ENCODE measurements around the gene PREX1.

PREX1 gene

GRCh38 chr20:48807586-48808381 lies 20.0 kb downstream of the PREX1 start:
- DNase-seq: no peak

DNA sequence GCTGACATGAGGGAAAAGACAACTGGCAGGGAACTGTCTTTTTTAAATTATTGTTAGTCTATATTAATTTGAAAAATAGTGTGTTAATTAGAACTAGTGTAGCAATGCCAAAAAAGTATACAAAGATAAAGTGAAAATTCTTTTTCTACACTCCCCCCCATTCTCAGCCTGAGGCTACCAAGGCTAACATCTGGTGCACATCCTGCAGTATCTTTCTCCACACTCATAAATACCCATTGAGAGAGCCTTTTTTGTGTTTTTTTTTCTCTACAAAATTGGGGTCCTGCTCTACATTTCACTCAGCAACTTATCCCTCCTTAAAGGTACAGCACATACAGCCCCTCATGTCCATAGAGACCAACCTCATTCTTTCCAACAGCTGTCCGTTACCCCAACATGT lies 20.7 kb downstream of the PREX1 start:
- no peak for DNase-seq

DNA sequence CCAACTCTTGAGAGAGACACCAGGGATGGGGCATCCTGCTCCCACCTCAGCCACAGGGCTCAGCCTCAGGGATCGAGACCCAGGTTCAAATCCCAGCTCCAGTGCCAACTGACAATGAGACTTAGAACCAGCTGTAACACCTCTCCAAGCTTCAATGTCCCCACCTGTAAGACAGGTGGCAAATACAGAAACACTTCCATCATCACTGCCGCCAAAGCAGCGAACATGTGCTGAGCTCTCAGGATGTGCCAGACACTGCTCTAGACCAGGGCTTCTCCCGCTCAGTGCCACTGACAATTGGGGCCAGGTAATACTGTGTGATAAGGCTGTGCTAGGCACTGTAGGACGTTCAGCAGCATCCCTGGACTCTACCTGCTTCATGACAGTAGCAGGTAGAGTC lies 22.1 kb downstream of the PREX1 start:
- DNase-seq: no peak

DNA sequence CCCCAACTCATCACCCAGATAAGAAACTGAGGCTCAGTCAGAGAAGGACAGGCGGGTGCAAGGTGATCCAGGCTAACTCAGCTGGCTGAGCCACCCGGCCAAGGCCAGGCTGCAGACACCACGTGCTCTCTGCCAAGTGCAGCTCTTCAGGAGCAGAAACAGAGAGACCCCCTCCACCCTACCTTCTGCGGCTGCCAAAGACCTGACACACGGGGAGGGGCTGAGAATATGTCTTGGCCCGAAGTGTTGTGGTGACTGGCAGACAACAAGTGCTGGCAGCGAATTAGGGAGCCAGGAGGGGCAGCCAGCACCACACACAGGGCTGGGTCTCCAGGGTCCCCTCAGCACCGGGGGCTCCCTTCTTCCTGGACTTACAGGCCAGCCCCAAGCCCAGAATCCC lies 22.5 kb downstream of the PREX1 start:
- DNase-seq: no peak

- no peak for DNase-seq
These were observed 23.4 kb downstream of the PREX1 start for GRCh38 chr20:48804300-48804980.

DNA sequence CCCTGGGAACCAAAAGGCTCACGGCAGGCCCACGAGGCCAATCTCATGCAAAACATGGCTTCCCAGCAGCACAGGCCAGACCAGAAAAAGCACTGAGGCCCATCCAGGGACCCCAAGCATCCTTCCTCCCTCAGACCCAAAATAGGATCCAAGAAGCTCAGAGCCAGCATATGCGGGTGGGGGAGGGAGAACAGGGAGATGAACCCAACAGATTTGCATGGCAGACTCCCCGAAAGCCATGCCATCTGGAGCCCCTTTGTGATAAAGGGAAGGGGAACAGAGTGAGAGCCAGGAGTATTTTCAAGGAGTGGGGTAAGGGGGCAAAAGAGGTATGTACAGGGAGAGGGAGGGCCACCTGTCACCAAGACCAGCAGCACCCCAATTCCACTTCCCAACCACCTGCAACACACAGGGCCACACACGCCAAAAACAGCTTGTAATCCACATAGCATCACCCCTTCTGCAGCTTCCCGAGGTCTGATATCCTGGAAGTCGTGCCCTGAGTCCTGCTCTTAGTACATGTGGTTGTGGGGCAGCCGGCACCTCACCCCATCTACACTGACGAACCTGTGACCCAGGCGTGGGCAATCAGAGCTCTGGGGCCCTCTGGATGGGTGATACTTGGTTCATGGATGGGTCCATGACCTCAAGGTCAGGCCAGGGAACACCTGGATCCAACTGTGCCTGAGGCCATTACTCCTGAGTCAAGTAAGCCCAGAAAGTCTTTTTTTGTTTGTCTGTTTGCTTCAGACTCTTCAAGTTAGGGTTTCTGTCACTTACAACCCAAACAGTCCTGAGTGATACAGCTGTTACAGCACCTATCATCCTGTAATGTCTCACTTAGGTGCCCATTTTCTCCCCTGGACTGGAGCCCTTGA lies 24.4 kb downstream of the PREX1 start:
- DNase-seq: no peak

GRCh38 chr20:48802647-48803046 lies 25.2 kb downstream of the PREX1 start:
- no peak for DNase-seq

GRCh38 chr20:48802216-48802615 lies 25.6 kb downstream of the PREX1 start:
- DNase-seq: no peak

GRCh38 chr20:48801197-48801596 lies 26.6 kb downstream of the PREX1 start:
- no peak for DNase-seq

DNA sequence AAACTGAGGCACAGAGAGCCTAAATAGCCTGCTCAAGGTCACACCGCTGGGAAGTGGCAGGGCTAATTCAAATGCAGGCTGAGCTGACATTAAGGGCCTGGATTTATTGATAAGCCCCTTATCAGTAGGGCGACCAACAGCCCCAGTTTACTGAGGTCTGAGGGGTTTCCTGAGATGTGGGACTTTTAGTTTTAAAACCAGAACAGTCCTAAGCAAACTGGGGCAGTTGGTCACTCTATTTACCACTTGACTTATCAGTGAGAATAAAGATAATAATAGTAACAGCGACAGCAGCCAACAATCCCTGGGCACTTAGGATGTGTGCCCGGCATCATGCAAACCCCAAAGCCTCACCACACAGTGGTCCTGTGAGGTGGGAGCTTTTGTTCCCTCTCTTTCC lies 27.6 kb downstream of the PREX1 start:
- no peak for DNase-seq

- no peak for DNase-seq
These were observed 28.3 kb downstream of the PREX1 start for GRCh38 chr20:48799328-48800105.

GRCh38 chr20:48797850-48798747 lies 29.7 kb downstream of the PREX1 start:
- DNase-seq: no peak

DNA sequence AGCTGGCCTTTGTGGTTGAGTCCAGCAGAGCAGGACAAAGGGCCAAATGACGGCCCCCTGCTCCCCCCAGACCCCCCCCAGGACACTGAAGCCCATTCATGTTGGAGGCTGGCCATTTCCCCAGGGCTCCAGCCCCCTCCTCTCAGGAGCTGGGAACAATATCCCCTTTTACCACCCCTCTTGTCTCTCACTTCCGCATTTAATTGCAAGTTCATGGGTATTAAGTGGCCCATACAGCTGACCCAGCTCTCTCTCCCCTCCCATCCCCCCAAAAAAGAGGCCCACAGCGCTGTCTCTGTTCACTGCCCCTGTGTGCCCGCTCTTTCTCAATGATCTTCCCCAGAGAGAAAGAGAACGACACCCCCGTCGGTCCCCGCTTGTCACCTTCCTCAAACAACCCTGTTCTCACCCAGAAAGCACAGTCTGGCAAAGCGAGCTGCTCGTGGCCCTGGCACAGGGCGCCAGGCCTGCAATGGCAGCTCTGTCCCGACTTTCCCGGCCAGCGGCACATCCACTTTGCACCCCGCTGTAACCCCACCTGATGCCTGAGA lies 30.4 kb downstream of the PREX1 start:
- no peak for DNase-seq

GRCh38 chr20:48795732-48796131 lies 32.1 kb downstream of the PREX1 start:
- DNase-seq: no peak

GRCh38 chr20:48794816-48795457 lies 32.9 kb downstream of the PREX1 start:
- no peak for DNase-seq

GRCh38 chr20:48794360-48794759 lies 33.4 kb downstream of the PREX1 start:
- no peak for DNase-seq

DNA sequence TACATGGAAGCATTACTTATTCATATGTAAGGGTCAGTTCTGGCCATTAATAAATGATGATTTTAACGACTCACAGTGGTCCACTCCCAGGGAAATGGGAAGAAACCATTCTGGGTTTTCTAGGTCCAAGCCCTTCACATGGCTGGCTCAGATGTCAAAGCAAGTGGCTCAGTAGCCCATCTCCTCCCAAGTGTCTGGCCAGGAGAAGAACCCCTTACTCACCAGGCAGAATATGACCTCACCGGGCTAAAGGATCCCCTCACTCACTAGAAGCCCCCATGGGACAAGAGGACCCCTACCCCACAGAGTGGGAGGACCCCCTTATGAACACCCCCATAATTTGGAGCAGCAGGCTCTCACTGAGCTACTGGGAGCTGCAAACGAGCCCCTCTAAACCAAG lies 34.0 kb downstream of the PREX1 start:
- no peak for DNase-seq

DNA sequence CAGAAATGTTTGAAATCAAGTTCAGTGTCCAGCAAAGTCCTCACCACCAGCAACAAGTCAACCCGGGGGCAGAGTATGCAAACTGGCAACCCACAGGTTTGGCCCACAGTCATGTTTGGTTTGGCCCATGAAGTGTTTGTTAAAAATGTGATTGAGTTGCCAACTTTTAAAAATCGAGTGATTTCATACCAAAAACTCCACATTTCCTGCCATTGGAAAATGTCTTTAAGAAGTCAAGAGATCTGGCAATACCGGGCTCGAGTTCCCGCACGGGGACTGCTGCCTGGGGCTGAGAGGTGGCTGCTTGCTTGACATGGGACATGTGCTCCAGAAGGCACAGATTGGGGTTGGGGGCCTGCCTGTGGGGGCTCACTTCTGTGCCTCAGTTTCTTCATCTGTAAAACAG lies 36.1 kb downstream of the PREX1 start:
- no peak for DNase-seq

- no peak for DNase-seq
These were observed 36.8 kb downstream of the PREX1 start for GRCh38 chr20:48791014-48791413.

- no peak for DNase-seq
These were observed 37.3 kb downstream of the PREX1 start for GRCh38 chr20:48790473-48791003.
